KBM-7 (cell line): ENCODE data around the gene ETFB.

ENCODE experiments used
- DNase-seq: peaks from one replicate; pipeline ENCODE4 v3.0.0-alpha.2; 2015
- in situ Hi-C: fragments of 300-500 bp; cut with MboI; formaldehyde crosslinking; loops from 2 replicates; pipeline ENCODE4 v1.14.3; 2020; ENCODE audit warnings: low sequenced_read_pairs, low pct_unique_long_range_greater_than_20kb, mixed read lengths

ETFB gene

DNA sequence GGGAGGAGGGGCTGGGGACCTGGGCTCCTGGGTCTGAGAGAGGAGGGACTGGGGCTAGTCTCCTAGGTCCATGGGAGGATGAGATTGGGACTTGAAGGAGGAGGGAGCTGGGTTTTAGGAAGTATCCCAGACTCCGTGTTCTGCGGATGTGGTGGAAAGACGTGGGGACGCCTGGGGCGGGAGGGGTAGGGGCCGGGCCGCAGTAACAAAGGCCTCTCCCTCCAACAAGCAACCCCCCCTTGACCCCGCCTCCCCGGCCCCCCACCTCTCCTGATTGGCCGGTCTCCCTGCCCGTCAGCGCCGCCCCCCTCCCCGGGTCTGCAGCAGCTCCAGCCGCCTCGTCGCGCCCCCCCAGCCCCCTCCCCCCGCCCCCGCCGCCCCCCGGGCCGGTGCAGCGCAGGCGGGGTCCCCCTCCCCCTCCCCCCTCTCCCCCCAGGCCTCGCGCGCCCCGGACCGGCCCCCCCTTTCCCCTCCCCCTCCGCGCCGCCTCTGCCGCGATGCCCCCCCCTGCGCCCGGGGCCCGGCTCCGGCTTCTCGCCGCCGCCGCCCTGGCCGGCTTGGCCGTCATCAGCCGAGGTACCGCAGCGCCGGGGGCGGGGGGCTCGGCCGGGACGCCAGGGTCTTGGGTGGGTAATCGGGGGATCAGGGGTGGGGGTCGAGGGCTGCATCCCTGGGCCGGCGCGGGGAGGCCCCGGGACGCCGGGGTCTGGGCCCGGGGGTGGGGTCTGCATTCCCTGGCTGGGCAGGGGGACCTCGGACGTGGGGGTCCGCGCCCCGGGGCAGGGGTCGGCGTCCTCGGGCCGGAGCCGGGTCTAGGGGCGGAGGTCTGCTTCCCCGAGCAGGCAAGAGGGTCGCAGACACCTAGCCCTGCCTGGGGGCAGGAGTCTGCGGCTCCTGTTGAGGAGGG, 54.6 kb downstream of the ETFB start, which contains the start of gene IGLON5:
TSS of gene IGLON5 (plus strand) at position 294 of the 907 bp plus-strand sequence. CDS start at position 498, 204 bp downstream.
- in situ Hi-C loops = no loop called here
- no peak for DNase-seq

GRCh38 chr19:51305479-51305878, 60.7 kb downstream of the ETFB start:
- in situ Hi-C loops = no loop called here
- DNase-seq = no peak

GRCh38 chr19:51301266-51301665, 64.9 kb downstream of the ETFB start:
- no peak for DNase-seq
- in situ Hi-C loops = no loop called here

DNA sequence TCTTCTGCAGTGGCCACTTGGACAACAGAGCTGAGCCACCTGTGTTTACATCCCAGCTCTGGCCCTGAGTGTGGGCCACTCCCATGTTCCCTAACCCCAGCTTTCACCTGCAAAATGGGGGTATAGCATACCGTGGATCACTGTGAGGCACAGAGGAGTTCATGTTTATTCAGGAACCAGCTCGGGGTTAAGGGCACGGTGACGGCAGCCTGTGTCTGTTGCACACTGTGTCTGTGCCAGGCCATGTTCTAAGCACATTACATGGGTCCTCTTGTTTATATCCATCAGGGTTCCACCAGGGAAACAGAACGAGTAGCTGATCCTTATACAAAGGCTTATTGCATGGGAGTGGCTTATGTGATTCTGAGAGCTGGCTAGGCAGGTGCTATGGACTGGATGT, 68.8 kb downstream of the ETFB start:
- in situ Hi-C loops = no loop called here
- DNase-seq = no peak

- in situ Hi-C loops = no loop called here
- peak; percentile 20 for DNase-seq
Measured at GRCh38 chr19:51296336-51297093, 69.7 kb downstream of the ETFB start.

- DNase-seq = no peak
- in situ Hi-C loops = no loop called here
Measured at GRCh38 chr19:51295382-51296126, 70.6 kb downstream of the ETFB start.
